CD4-positive, alpha-beta T cell treated with Interleukin-2 at 100 ng/mL for 4 hours (primary cell): ENCODE data around the gene PPFIA1.
"Not testable (repeated sequence)": the region's sequence is repeated elsewhere in the genome, so short reads cannot be mapped to it uniquely, and the experiment has no call there.

Source experiments
- DNase-seq: peaks from one replicate; pipeline ENCODE4 v3.0.0-alpha.2; 2020; ENCODE audit warnings: low spot score

PPFIA1 gene

GRCh38 chr11:70394211-70394950, 123.9 kb downstream of the PPFIA1 start:
- DNase-seq: no peak

GRCh38 chr11:70397336-70397982, 127.0 kb downstream of the PPFIA1 start:
- DNase-seq: no peak

GRCh38 chr11:70397983-70398833, 127.7 kb downstream of the PPFIA1 start, which contains the start of gene CTTN:
TSS of gene CTTN (plus strand) at chr11:70398529. CDS start at chr11:70407298, 8,769 bp downstream.
- DNase-seq: peak; percentile 28

DNA sequence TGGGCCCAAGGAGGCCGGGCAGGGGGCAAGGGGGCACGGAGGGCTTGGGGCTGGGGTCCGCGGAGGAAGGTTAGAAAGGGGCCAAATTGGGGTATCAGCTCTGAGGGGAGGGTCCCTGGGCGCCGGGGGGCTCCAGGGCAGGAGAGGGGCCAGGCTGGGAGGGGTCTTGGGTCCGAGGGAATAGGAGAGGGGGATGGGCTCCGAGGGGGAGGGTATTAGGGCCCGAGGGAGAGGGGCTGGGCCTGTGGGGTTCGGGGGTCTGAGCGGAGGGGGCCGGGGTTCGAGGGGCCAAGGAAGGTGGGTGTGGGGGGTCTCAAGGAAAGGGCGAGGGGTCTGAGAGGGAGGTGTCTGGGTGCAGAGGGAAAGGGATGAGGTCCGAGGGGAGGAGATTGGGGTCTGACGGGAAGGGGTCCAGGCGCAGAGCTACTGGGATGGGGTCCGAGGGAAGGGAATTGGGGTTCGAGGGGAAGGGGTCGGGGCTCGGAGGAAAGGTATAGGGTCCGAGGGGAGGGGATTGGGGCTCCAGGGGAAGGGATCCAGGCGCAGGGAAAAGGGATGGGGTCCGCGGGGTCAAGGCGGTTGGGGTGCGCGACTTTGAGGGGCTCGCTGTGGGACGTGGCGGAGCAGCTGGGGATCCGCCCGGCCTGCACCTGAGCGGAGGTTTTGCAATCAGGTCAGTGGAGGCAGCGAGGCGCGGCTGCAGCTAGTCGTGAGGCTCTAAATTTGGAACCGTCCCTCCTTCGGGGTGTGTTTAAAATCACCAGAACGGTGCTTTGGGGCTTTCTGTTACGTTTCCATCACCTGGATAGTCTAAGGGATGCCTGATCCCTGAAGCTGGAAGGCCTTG, 128.6 kb downstream of the PPFIA1 start:
- no peak for DNase-seq

DNA sequence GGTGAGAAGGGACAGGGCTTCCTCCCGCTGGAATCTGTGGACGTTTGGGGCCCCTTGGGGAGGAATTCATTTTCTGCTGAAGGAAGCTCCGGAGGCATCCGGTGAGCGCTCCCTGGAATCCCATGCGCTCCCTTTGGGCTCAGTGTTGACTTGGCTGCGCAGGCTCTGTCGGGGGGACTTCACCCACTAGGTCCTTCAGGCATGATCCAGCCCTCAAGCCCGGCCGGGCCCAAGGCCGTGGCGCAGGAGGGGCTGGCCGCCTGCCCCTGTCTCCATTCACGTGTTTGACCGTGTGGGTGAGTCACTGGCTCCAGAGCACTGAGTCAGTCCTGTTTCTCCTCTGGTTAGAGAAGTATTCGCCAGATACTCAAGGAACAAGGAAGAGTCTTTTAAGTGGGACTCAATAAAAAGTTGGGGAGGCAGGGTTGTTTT, 129.2 kb downstream of the PPFIA1 start:
- no peak for DNase-seq

DNA sequence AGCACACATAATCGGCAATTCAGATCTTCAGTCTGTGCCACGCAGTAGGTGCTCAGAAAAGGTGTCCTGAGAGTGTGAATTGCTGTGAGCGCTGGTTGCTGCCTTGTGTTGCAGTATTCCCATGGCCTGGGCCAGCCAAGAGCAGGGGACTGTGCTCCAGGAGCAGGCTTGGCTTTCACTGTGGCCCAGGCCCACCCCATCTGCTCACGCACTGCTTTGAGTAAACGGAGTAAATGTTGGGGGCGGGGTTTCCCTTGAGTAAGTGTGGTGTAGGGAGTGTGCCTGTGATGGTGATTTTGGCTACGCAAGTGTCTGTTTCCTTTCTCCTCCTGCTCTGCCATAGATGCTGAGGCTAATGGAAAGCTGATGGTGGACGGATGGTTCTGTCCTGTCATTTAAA, 130.2 kb downstream of the PPFIA1 start:
- no peak for DNase-seq

GRCh38 chr11:70402016-70402415, 131.5 kb downstream of the PPFIA1 start:
- DNase-seq: no peak

GRCh38 chr11:70402685-70403084, 132.2 kb downstream of the PPFIA1 start:
- DNase-seq: no peak

DNA sequence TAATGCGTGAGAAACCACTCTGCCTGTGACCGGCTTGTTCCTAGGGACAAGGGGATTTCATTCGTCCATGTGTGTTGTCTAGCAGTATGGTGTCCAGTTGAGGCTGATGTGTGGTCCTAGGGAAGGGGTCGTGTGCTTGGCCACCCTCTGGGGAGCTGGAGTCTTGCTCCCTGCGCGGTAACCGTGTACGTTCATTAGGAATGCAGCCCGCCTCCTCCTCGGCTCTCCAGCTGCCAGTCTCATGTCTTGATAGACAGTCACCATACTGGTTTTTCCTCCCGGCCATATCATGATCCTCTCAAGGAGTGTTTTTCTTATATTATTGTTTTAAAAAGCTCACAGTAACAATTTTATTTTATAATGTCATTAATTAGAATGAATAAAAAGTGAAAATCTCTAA, 133.8 kb downstream of the PPFIA1 start:
- no peak for DNase-seq

DNA sequence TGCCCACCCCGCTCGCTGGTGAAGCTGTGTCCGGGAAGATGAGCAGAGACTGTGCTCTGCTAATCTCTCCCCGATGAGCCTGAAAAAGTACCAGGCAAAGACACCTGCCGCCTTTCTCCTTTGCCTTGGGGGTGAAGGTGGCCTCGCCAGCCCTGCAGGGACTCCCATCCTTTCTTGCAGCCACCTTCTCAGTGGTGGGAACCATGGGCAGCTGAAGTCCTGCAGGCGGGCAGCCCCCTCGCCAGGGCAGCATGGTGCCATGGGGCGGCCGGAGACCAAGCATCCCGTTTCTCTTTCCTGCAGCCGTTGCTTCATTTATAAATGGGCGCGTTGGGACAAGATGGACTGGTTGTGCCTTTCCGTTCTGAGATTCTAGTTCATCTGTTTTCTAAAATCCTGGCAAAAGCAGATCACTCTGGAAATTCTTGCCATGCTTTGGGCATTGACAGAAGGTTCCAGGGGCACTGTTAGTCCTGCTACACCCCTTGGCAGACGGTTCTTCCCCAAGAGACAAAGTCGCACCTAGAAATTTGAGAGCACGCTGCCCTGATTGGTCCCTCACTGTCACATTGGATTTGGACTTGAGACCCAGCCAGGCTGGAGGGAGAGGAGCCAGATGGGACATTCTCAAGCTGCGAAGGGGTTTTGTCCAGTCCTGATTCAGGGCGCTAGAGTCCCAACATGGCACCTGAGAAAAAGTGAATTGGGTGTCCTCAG, 135.3 kb downstream of the PPFIA1 start:
- DNase-seq: no peak

- DNase-seq: no peak
These were observed 136.6 kb downstream of the PPFIA1 start for GRCh38 chr11:70407121-70407520.

DNA sequence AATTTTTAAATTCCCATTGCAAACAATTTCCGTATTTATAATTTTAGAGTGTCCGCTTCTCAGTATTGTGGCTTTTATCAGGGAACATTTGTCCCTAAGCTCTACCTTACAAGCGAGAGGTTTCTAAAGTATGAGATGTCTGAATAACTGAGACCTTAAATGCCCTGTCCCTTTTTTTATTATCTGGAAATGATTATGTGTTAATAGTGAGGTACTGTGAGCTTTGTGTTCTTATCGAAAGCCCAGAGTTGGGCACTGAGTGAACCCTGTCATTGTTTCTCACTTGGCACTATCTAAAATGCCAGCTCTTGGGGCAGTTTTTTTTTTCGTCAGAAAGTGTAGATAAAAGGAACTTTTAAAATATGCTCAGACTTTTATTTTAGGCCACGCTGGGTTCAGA, 137.3 kb downstream of the PPFIA1 start:
- DNase-seq: no peak

DNA sequence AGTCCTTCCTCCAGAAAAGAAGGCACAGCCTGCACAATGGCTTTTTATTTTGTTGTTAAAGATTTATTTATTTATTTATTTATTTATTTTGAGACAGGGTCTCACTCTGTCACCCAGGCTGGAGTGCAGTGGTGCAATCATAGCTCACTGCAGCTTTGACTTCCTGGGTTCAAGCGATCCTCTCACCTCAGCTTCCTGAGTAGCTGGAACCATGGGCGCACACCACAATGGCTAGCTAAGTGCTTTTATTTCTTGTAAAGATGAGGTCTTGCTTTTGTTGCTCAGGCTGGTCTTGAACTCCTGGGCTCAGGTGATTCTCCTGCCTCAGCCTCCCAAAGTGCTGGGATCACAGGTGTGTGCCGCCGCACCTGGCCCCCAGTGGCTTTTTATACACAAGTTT, 137.8 kb downstream of the PPFIA1 start:
- not testable (repeated sequence) for DNase-seq

DNA sequence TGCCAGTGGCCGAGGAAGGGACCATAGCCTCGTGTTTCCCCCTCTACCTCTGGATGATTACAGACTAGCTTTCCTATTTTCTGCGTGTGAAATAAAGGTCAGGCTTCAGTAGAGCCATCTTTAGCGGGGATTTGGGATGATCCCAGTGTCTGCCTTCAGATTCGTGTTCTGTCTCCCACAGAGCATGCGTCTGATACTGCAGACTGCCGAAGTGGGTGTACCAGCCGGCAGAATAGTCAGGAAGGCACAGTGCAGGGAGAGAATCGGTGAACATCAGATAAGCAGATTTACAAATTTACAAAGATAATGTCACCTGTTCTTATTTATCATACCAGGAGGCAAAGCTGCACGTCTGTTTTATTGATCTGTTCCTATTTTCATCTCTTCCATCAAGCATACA, 138.9 kb downstream of the PPFIA1 start:
- DNase-seq: no peak

GRCh38 chr11:70409871-70410270, 139.4 kb downstream of the PPFIA1 start:
- no peak for DNase-seq

DNA sequence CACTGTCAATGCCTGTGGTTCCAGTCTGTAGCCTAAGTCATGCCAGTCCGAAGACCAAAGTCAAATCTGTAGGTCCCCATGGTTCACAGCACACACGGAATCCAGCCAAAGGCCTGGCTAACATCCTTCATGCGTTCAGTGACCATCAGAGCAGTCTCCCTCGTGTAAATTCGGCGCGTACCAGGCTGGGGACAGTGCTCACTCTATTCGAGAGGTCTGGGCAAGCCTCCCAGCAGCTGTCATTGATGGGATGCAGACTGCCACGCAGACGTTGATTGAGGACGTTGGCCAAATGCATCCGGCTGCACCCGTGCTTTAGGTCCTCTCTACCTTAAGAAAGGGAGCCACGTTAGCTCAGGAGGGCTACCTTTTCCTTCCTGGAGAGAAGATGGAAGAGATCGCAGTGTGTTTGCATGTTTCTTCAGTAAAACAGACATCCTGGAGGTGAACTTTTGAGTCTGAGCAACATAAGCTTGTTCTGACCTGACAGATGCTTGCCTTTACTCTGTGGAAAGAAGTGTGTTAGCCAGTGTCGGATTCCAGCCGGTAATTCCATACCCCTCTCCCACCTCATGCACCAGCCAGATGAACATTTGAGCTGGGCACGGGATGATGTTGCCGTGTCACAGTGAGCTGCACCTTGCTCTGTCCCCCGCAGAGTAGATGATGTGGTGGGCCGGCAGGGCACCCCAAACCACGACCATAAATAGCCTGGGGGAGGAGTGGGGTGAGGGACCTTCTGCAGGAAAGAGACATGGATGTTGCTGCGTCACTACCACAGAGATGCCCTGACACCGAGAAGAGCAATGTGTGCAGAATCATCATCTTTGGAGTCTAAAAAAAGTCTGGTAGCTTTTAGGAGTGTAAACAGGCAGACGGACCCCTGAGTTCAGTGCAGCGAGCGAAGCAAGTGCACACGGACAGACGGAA, 140.1 kb downstream of the PPFIA1 start:
- DNase-seq: no peak

GRCh38 chr11:70411713-70412452, 141.4 kb downstream of the PPFIA1 start:
- DNase-seq: no peak

GRCh38 chr11:70413151-70413550, 142.7 kb downstream of the PPFIA1 start:
- DNase-seq: no peak
